ENCODE measurements around the gene HSD3B2. TPM values are rescaled to one million over a fixed set of nuclear protein-coding genes. Genes with fewer than 3 reads are reported as not detected.

The HSD3B2 gene
- polyA plus RNA-seq, 1 donor (not counting 4 experiments of a cell fraction or from before 2014, with no cell fraction given): not detected

GRCh38 chr1:119446321-119446720, 31.4 kb downstream of the HSD3B2 start:
- Histone ChIP-seq H3K9me3 (ENCODE audit: control insufficient read depth, low read depth, low read length) (no peaks in the 10 kb centered on the region), H3K9ac (ENCODE audit: control insufficient read depth, extremely low read depth, insufficient read depth, low read length) (no peak overlapping the region), H3K4me2 (ENCODE audit: control insufficient read depth, extremely low read depth, insufficient read depth, low read depth, low read length) (no peak overlapping the region), H3K36me3 (ENCODE audit: control insufficient read depth in 2 of 2, extremely low read depth in 1 of 2, insufficient read depth in 2 of 2, low read length in 2 of 2) (no peaks in the 10 kb centered on the region), H2AFZ (ENCODE audit: control insufficient read depth, low read length) (no peak overlapping the region), H3K27me3 (ENCODE audit: control insufficient read depth, extremely low read depth, insufficient read depth, low read length) (no peaks in the 10 kb centered on the region), H3K79me2 (ENCODE audit: control insufficient read depth, insufficient read depth, low read length) (no peaks in the 10 kb centered on the region), H3K4me1 (ENCODE audit: control insufficient read depth, extremely low read depth, insufficient read depth, low read length) (peaks cover 5% of the 10 kb centered on the region), H3K27ac (ENCODE audit: control insufficient read depth, insufficient read depth, low read length) (no peak overlapping the region), H3K4me3 (ENCODE audit: control insufficient read depth in 2 of 3, extremely low read depth in 1 of 3, insufficient read depth in 2 of 3, low read depth in 1 of 3, low read length in 3 of 3) (no peak overlapping the region), H3K9me1 (ENCODE audit: control insufficient read depth, extremely low read depth, insufficient read depth, low read length) (no peaks in the 10 kb centered on the region), H4K20me1 (ENCODE audit: control insufficient read depth, extremely low read depth, insufficient read depth, low read length) (no peaks in the 10 kb centered on the region)
- DNase-seq (ENCODE audit: low read depth, low spot score) (no peak), FAIRE-seq (no peak)
- dilution Hi-C loops (cut with MboI; ENCODE audit: extremely low pct_ligation_motif_present, low sequenced_read_pairs): no loop called here
- TF ChIP-seq CTCF (optimal IDR thresholded peaks at IDR 0.05 in 1 of 3, IDR thresholded peaks at IDR 0.05 in 1 of 3, conservative IDR thresholded peaks at IDR 0.05 in 1 of 3; ENCODE audit: extremely low read depth in 1 of 3, insufficient read depth in 2 of 3, low read length in 3 of 3) (no peak), EZH2 (IDR thresholded peaks at IDR 0.05; ENCODE audit: low read length) (no peak)

GRCh38 chr1:119447344-119448126, 32.6 kb downstream of the HSD3B2 start:
- no peaks in the 10 kb centered on the region for H3K9me1 ChIP-seq (ENCODE audit: control insufficient read depth, extremely low read depth, insufficient read depth, low read length)
- no peak overlapping the region for H3K9ac ChIP-seq (ENCODE audit: control insufficient read depth, extremely low read depth, insufficient read depth, low read length)
- H4K20me1 ChIP-seq (ENCODE audit: control insufficient read depth, extremely low read depth, insufficient read depth, low read length): no peaks in the 10 kb centered on the region
- no peaks in the 10 kb centered on the region for H3K79me2 ChIP-seq (ENCODE audit: control insufficient read depth, insufficient read depth, low read length)
- H3K36me3 ChIP-seq (ENCODE audit: control insufficient read depth in 2 of 2, extremely low read depth in 1 of 2, insufficient read depth in 2 of 2, low read length in 2 of 2): no peaks in the 10 kb centered on the region
- H3K4me3 ChIP-seq (ENCODE audit: control insufficient read depth in 2 of 3, extremely low read depth in 1 of 3, insufficient read depth in 2 of 3, low read depth in 1 of 3, low read length in 3 of 3): no peak overlapping the region
- no peak overlapping the region for H3K4me2 ChIP-seq (ENCODE audit: control insufficient read depth, extremely low read depth, insufficient read depth, low read depth, low read length)
- H3K27me3 ChIP-seq (ENCODE audit: control insufficient read depth, extremely low read depth, insufficient read depth, low read length): no peaks in the 10 kb centered on the region
- FAIRE-seq (no peak), DNase-seq (ENCODE audit: low read depth, low spot score) (no peak)
- TF ChIP-seq CTCF (optimal IDR thresholded peaks at IDR 0.05 in 1 of 3, IDR thresholded peaks at IDR 0.05 in 1 of 3, conservative IDR thresholded peaks at IDR 0.05 in 1 of 3; ENCODE audit: extremely low read depth in 1 of 3, insufficient read depth in 2 of 3, low read length in 3 of 3) (no peak), EZH2 (IDR thresholded peaks at IDR 0.05; ENCODE audit: low read length) (no peak)
- dilution Hi-C loops (cut with MboI; ENCODE audit: extremely low pct_ligation_motif_present, low sequenced_read_pairs): no loop called here
- H3K27ac ChIP-seq (ENCODE audit: control insufficient read depth, insufficient read depth, low read length): no peak overlapping the region
- H3K4me1 ChIP-seq (ENCODE audit: control insufficient read depth, extremely low read depth, insufficient read depth, low read length): peaks cover 9% of the 10 kb centered on the region
- H2AFZ ChIP-seq (ENCODE audit: control insufficient read depth, low read length): no peak overlapping the region
- no peaks in the 10 kb centered on the region for H3K9me3 ChIP-seq (ENCODE audit: control insufficient read depth, low read depth, low read length)

All from keratinocyte (primary cell).